DMS153 (cell line): ENCODE results near the gene ARID3A.
"Not testable (repeated sequence)": the region's sequence is repeated elsewhere in the genome, so short reads cannot be mapped to it uniquely, and the experiment has no call there.

Experiments used
- DNase-seq: peaks from one replicate; lab custom pipeline; 2025; lab: John Stamatoyannopoulos, UW

The ARID3A gene

DNA sequence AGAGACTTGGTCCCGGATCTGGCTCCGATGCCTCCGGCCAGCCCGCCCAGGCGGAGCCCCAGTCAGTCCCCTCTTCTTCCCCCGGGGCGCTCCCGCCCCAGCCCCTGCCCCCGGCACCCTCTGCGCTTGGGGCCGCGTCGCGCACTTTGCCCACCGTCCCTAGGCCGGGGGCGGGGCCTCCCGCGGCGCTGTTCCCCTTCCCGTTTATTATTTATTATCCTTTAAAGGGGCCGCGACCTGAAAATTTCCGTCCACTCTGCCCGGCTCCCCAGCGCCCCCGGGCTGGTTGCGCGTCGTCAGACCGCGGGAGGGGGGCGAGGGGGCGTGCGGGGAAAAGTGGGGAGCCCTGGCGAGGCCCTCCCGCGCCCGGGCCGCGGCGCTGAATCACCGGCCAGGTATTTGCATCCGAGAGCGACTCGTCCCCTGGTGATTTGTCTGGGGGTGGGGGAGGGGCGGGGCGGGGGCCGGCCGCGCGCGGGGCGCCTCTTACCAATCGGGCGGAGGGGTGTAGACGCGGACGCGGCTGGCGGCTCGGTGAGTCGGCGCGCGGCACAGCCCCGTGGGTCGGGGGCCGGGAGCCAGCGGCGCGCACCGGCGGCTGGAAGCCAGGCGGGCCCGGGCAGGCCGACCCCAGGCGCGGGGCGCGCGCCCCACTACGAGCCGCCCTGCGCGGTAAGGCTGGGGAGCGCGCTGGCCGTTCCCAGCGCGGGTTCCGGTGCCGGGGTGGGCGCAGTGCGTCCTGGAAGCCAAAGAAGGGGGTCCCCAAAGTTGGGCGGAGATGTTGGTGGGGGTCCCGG is at the start of gene ARID3A:
ARID3A (plus strand) TSS at position 510 of the 797 bp plus-strand sequence. CDS start 3,494 bp downstream, outside the sequence.
- peak; percentile 29 for DNase-seq

DNA sequence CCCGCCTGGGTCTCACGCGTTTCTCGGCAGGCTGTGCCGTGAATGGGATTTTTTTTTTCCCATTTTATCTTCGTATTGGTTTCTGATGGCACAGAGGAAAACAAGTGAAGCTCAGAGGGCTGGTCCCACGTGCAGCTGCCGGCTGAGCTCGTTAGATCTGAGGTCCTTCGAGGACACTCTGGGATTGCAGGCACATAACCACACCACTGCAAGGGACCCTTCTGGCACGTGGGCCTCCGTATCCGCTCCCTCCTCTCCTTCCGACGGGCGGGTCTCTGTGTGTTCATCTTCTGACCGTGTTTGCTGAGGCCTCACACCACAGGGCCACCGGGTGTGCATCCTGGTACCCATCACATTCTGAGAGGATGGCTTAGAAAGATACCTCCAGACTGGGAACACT is 49.7 kb upstream of the ARID3A start:
- no peak for DNase-seq

DNA sequence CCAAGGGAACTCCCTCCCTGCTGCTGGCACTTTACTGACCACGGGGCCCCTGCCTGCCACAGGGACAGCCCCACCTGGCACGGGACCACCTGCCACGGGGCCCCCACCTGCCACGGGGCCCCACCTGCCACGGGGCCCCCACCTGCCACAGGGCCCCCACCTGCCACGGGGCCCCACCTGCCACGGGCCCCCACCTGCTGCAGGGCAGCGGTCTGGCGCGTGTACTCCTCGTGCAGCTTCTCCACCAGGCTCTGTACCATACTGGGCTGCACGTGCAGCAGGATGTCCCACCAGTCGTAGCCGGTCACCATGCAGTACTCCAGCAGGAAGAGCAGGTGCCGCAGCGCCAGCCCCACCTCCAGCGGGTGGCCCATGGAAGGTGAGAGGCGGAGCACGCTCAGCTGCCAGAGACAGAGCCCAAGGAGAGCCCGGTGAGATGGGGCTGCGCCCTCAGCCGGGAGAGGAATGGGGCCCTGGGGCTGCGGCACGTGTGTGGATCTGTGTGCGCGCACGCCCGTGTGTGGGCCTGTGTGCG is 49.0 kb upstream of the ARID3A start:
- DNase-seq, result no peak

- DNase-seq, result not testable (repeated sequence)
These were observed 47.7 kb upstream of the ARID3A start for GRCh38 chr19:877992-878660.

GRCh38 chr19:878751-879561 is 46.9 kb upstream of the ARID3A start:
- not testable (repeated sequence) for DNase-seq

- DNase-seq, result no peak
These were observed 46.0 kb upstream of the ARID3A start for GRCh38 chr19:879711-880438.

GRCh38 chr19:881385-882071 is 44.3 kb upstream of the ARID3A start:
- no peak for DNase-seq

DNA sequence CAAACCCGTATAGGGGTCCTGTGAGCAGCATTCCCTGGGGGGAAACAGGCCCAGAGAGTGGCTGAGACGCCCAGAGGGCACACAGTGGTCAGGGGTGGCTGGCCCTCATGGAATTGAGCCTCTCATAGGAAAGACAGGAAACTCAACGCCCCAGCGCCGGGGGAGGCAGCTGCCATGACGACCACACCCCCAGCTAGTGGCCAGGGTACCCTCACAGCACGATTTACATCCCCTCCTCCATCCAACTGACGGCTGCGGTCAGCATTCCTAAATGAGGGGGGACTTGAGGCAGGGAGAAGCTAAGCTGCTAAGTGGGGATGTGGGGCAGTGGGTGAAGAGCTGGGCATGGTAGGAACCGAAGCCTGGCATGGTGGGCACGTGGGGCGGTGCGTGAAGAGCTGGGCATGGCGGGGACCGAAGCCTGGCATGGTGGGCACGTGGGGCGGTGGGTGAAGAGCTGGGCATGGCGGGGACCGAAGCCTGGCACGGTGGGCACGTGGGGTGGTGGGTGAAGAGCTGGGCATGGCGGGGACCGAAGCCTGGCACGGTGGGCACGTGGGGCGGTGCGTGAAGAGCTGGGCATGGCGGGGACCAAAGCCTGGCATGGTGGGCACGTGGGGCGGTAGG is 42.9 kb upstream of the ARID3A start:
- DNase-seq, result no peak

GRCh38 chr19:883661-884211 is 42.1 kb upstream of the ARID3A start:
- peak; percentile 29 for DNase-seq

DNA sequence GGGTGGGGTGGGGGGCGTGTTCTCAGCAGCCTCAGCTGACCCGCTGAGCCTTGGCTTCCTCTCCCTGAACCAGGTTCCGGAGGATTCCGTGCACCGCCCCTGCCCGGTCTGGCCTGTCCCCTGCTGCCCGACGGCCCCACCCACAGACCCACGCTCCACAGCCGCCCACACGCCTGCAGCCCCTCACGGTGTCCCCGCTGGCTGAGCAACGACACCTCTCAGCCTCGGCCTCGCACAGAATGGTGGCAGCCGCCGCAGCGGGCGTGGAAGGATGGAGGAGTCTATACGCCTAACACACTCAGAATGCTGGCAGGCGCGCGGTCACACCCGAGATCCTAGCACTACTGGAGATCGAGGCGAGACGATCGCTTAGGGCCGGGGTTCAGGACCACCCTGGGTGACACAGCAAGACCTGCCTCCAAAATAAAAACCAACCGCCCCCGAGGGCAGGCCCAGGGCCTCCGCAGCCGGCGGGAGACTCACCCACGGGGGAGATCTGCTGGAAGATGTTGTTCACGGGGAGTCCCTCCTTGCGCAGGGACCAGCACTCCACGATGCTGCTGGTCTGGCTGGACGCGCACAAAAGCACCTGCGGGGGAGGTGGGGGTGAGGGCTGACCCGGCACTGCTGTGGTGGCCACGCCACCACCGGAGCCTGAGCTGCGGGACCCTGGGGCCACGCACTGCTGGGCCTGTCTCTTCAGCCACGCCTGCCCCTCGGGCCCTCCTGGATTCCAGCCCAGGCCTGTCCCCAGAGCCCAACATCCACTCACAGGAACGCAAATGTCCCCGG is 41.2 kb upstream of the ARID3A start:
- no peak for DNase-seq

GRCh38 chr19:885536-886224 is 40.2 kb upstream of the ARID3A start:
- no peak for DNase-seq

DNA sequence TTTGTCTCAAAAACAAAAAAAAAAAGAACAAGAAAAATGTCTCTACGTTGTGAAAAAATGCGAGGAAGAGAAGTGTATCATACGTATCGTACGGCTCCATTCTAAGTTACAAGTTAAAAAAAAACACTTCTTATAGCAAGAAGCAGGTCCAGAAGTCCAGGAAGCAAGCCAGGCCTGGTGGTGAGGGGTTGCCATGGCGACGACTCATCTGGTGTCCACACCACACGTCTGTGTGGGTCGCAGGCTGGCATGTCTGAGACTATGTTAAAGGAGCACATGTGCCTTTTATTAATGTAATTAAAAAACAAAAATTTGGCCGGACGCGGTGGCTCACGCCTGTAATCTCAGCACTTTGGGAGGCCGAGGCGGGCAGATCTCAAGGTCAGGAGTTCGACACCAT is 38.8 kb upstream of the ARID3A start:
- DNase-seq, result no peak

GRCh38 chr19:887599-887998 is 38.2 kb upstream of the ARID3A start:
- DNase-seq, result no peak

GRCh38 chr19:888581-889385 is 37.1 kb upstream of the ARID3A start:
- no peak for DNase-seq

DNA sequence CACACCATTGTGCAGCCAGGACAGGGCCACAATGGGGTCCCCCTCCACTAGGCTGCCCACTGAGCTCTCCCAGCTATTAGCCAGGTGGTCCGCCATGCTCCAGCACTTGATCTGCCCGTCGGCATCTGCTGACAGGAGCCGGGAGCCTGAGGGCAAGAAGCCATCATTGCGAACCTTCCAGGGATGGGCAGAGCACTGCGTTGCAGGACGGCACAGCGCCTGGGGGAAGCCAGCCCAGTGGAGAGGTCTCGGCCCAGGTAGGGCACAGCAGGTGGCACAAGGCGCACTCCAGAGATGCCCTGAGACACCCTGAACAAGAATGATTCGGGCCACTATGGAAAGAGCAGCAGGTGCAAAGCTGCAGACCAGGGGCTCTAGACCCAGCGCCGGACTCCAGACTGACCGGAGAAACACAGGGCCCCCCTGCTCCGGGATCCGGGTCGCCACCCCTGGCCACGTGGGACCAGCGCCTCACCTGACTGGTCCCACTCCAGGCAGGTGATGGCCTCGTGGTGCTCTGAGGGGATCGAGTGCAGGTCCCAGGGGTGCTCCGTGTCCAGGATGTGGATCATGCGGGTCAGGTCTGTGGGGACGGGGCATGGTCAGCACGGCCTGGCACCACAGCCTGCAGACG is 36.1 kb upstream of the ARID3A start:
- no peak for DNase-seq

- DNase-seq, result no peak
These were observed 35.0 kb upstream of the ARID3A start for GRCh38 chr19:890831-891230.

DNA sequence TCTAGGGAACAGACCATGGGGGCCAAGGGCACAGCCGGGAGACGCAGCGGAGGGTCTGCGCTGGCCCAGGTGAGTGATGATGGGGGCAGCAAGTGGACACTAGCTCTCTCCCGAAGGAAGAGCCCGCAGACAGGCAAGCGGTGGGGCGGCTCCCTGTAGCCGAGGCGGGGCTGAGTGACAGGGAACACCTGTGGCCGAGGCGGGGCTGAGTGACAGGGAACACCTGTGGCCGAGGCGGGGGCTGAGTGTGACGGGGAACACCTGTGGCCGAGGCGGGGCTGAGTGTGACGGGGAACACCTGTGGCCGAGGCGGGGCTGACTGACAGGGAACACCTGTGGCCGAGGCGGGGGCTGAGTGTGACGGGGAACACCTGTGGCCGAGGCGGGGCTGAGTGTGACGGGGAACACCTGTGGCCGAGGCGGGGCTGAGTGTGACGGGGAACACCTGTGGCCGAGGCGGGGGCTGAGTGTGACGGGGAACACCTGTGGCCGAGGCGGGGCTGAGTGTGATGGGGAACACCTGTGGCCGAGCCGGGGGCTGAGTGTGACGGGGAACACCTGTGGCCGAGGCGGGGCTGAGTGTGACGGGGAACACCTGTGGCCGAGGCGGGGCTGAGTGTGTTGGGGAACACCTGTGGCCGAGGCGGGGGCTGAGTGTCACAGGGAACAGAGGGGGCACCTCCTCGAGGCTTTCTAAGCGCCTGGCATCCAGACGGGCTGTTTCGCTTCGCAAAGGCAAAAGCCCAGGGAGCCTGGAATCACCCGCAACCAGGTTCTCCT is 34.2 kb upstream of the ARID3A start:
- DNase-seq, result not testable (repeated sequence)
